NCI-H146 treated with DMSO at 0.1 percent for 48 hours (cell line): ENCODE results near the gene GDAP2.
A peak's percentile ranks its signal among the peaks of the same experiment; 100 is the strongest.
"Not testable (repeated sequence)": the region's sequence is repeated elsewhere in the genome, so short reads cannot be mapped to it uniquely, and the experiment has no call there.

Source experiments
- DNase-seq: peaks from one replicate; lab custom pipeline; 2025; ENCODE audit not compliant: unreplicated experiment; lab: John Stamatoyannopoulos, UW

The GDAP2 gene

DNA sequence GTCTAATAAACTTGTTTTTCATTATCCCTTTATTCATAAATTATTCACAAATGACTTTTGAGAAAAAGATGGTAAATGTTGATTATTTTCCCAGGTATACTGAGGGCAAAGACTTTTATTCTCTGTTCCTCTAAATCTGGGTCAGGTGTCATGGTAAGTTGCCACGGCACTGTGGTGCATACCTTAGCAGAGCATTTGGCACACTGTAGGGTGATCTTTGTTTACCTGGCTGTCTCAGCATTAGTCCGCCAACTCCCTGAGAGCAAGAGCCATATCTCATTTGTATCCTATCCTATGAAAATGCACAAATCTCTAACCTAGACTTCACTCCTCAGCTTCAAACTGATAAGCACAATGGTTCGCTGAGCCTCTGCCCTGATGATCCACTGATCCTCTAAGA, 24.9 kb downstream of the GDAP2 start:
- no peak for DNase-seq

- DNase-seq: no peak
Observed at GRCh38 chr1:117902944-117903343, 26.5 kb downstream of the GDAP2 start.

DNA sequence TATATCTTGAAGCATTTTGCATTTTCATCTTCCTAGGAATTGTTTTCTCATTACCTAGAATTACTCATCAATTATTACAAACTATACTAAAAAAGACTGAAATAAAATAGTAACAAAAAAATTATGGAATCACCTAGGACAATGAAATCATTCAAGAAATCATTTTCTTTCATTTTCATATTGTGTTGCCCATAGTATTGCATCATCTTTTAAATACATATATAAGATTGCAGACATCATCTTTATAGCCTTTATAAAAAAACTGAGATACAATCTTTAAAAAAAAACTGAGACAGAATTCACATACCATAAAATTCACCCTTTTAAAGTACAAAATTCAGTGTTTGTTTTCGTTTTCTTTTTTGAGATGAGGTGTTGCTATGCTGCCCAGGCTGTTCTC, 29.6 kb downstream of the GDAP2 start:
- no peak for DNase-seq

- no peak for DNase-seq
Observed at GRCh38 chr1:117897551-117897950, 31.9 kb downstream of the GDAP2 start.

- peak; percentile 28 for DNase-seq
Observed at GRCh38 chr1:117895482-117896114, 33.8 kb downstream of the GDAP2 start.

DNA sequence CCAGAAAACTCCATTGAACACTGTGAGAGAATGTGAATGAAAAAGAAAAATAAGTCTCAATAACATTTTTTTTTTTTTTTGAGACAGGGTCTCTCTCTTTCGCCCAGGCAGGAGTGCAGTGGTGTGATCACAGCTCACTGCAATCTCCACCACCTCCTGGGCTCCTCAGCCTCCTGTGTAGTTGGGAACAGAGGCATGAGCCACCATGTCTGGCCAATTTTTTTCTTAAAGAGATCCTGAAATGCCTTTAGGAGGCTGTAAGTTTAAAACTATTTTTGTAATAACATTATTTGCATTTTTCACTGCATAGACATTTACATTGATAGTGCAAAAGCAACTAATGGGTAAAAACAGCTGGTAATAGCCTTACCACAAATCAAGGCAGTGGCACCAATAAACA, 35.3 kb downstream of the GDAP2 start:
- DNase-seq: no peak

GRCh38 chr1:117892512-117892911, 36.9 kb downstream of the GDAP2 start:
- DNase-seq: no peak

DNA sequence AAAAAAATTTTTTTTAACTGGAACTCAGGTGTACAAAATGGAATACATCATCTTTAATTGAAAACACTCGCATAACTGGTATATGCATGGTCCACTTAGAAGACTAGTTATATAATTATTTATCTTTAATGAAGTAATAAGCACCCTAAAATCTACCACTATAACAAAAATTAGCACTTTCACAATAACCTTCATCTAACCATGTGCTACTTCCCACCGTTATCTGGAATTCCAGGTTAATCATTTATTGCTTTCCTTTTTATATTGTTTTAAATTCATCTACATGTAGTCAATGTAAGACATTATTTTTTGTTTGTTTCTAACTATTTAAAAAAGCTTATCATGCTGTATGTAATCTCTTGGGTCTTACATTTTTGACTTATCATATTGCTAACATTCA, 39.0 kb downstream of the GDAP2 start:
- DNase-seq: no peak

DNA sequence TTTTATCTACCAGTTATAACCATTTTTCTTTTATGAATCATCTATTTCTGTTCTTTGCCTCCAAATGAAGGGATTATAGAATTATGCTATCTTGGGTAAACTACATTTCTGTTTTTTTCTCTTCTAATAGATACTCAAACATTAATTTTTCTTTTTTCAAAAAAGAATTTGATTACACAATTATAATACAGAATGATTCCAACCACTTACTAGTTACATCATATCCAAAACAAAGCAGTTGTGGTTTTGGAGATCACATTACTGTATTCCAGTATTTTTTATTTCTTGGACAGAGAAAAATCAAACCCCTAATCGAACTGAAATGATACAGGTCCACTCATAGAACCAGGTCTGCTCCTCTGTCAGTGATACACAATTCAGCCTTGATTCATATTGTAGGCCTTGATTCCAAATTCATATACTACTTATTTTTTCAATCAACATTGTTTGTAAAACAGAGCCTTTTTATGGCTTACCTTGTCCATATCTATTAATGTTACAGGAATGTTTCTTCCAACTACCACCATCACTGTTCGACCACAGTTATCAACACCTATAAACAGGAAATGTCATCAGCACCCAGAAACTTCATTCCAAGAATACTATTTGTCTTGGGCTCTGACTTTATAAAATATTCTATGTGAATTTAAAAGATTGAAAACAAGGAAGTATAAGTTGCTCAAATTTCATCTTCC, 43.2 kb downstream of the GDAP2 start:
- DNase-seq: no peak

DNA sequence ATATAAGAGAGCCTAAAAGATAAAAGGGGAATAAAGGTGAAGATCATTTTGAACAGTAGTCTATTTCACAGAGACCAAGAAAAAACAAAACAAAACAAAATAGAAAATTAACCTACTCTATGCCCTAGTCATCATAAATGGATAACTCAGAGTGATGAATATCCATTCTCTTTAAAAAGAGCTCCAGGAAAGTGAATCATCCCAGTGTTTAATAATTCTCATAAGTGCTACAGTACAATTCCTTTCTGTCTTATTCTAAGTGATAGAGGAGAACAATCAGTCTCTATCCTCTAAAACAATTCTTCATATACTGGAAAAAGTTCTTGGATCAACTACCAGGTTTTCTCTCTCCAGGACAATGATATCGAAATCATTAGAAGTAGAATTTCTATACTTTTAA, 45.8 kb downstream of the GDAP2 start:
- DNase-seq: no peak

- no peak for DNase-seq
Observed at GRCh38 chr1:117879284-117879683, 50.1 kb downstream of the GDAP2 start.

GRCh38 chr1:117877823-117878222, 51.6 kb downstream of the GDAP2 start:
- DNase-seq: no peak

GRCh38 chr1:117871013-117871412, 58.4 kb downstream of the GDAP2 start:
- DNase-seq: no peak

DNA sequence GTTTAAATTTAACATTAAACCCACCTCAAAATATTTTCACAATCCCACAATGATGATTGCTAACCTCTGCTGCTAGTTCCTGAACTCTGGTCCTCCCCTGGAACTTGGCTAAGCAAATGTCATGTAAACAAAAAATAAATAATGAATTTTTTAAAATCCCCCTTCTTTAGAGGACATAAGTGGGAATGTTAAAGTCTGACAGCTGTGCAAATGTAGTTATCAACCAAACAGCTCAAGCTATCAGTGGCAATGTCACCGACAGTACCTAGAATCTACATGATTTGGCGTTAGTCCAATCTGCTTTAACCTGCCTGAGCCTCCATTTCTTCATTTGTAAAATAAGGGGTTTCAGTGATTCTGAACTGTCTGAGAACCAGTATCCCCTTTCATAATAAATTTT, 67.7 kb downstream of the GDAP2 start:
- no peak for DNase-seq

GRCh38 chr1:117860896-117861610, 68.4 kb downstream of the GDAP2 start:
- DNase-seq: no peak

DNA sequence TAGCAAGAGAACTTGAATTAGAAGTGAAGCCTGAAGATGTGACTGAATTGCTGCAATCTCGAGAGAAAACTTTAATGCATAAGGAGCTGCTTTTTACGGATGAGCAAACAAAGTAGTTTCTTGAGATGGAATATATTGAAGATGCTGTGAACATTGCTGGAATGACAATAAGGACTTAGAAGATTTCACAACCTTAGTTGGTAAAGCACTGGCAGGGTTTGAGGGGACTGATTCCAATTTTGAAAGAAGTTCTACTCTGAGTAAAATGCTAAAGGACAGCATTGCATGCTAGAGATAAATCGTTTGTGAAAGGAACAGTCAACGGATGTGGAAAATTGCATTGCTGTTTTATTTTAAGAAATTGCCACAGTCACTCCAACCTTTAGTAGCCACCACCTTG, 69.5 kb downstream of the GDAP2 start:
- no peak for DNase-seq

- DNase-seq: peak; percentile 64
Observed at GRCh38 chr1:117857418-117857817, 72.0 kb downstream of the GDAP2 start.

- no peak for DNase-seq
Observed at GRCh38 chr1:117852853-117853553, 76.4 kb downstream of the GDAP2 start.

- DNase-seq: no peak
Observed at GRCh38 chr1:117851687-117852086, 77.7 kb downstream of the GDAP2 start.

- DNase-seq: no peak
Observed at GRCh38 chr1:117846674-117847425, 82.6 kb downstream of the GDAP2 start.

DNA sequence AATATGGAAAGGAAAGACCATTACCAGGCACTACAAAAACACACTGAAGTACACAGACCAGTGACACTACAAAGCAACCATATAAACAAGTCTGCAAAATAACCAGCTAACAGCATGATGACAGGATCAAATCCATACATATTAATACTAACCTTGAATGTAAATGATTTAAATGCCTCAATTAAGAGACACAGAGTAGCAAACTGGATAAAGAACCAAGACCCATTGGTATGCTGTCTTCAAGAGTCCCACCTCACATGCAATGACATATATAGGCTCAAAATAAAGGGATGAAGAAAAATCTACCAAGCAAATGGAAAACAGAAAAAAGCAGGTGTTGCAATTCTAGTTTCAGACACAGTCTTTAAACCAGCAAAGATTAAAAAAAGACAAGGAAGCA, 84.9 kb downstream of the GDAP2 start:
- DNase-seq: not testable (repeated sequence)
